NT2/D1 (cell line): ENCODE results near the gene SIGLEC15.
"Not testable (repeated sequence)": the region's sequence is repeated elsewhere in the genome, so short reads cannot be mapped to it uniquely, and the experiment has no call there.

ENCODE experiments used
- DNase-seq: peaks from one replicate; pipeline ENCODE4 v3.0.0-alpha.2; 2011; ENCODE audit warnings: low read depth, low spot score
- H3K27me3 ChIP-seq: 2 replicates; pipeline ENCODE4 v1.6.0; 2011; ENCODE audit warnings: mild to moderate bottlenecking; ENCODE audit not compliant: insufficient read length, insufficient read depth
- H3K36me3 ChIP-seq: 2 replicates; pipeline ENCODE4 v1.6.1; 2011; ENCODE audit warnings: mild to moderate bottlenecking, low read length, mixed read lengths; ENCODE audit not compliant: insufficient read depth, insufficient read length
- H3K4me1 ChIP-seq: 2 replicates; pipeline ENCODE4 v1.5.1; 2011; ENCODE audit not compliant: insufficient read depth, insufficient read length
- H3K4me3 ChIP-seq: 2 replicates; pipeline ENCODE4 v1.5.1; 2011; ENCODE audit warnings: low read depth; ENCODE audit not compliant: insufficient read length
- H3K9ac ChIP-seq: 2 replicates; pipeline ENCODE4 v1.6.0; 2011; ENCODE audit warnings: low read depth; ENCODE audit not compliant: insufficient read length
- H3K9me3 ChIP-seq: 2 replicates; pipeline ENCODE4 v1.5.1; 2011; ENCODE audit warnings: mild to moderate bottlenecking, low read length; ENCODE audit not compliant: insufficient read depth
- SUZ12 ChIP-seq: IDR thresholded peaks from 2 replicates; pipeline ENCODE4 v1.6.1; 2011; ENCODE audit not compliant: insufficient read length, insufficient read depth; ENCODE audit errors: extremely low read depth
- YY1 ChIP-seq: IDR thresholded peaks from 2 replicates; pipeline ENCODE4 v1.6.1; 2011; ENCODE audit not compliant: insufficient read length, insufficient read depth
- ZNF274 ChIP-seq: IDR thresholded peaks from 2 replicates; pipeline ENCODE4 v1.6.1; 2011; ENCODE audit warnings: mild to moderate bottlenecking, low read depth, low read length

SIGLEC15 gene

DNA sequence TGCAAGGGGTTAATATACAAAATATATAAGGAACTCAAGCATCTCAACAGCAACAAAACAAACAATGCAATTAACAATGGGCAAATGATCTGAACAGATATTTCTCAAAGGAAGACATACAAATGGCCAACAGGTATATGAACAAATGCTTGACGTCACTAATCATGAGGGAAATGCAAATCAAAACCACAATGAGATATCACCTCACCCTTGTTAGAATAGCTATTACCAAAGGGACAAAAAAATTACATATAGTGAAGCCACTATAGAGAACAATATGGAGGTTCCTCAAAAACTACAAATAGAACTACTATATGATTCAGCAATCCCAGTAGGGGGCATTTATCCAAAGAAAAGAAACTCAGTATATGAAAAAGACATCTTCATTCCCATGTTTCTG lies 3.8 kb upstream of the SIGLEC15 start:
- Histone ChIP-seq H3K27me3 (no peaks in the 10 kb centered on the region), H3K9me3 (no peaks in the 10 kb centered on the region), H3K4me3 (no peak overlapping the region), H3K36me3 (no peaks in the 10 kb centered on the region), H3K9ac (no peak overlapping the region), H3K4me1 (peaks cover 8% of the 10 kb centered on the region)
- DNase-seq, result no peak
- TF ChIP-seq YY1, result no peak
- TF ChIP-seq ZNF274, result no peak
- TF ChIP-seq SUZ12, result no peak

DNA sequence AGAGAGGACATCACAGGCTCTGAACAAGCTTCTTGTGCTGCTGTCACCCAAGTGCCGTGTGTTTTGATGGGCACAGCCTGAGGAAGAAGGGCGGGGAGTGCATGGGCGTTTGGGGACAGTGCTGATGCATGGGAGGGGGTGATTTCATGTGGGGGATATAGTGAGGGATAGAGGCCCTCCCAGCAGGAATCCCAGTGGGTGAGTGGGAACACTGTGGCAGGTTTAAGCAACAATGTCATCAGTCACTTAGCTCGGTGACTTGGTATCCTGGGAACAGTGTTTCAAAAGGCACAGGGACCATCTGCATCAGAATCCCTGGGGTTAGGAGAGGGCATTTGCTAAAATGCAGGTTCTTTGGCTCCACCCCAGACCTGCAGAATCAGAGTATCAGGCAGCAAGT lies 609 bp downstream of the SIGLEC15 start:
- no peaks in the 10 kb centered on the region for H3K36me3 ChIP-seq
- H3K4me1 ChIP-seq, result peaks cover 10% of the 10 kb centered on the region
- no peak overlapping the region for H3K4me3 ChIP-seq
- no peak overlapping the region for H3K9ac ChIP-seq
- no peak for DNase-seq
- no peaks in the 10 kb centered on the region for H3K9me3 ChIP-seq
- TF ChIP-seq YY1 (no peak), SUZ12 (no peak), ZNF274 (no peak)
- H3K27me3 ChIP-seq, result no peaks in the 10 kb centered on the region

GRCh38 chr18:45826716-45827115 lies 1.2 kb downstream of the SIGLEC15 start:
- DNase-seq, H3K4me1 ChIP-seq, H3K27me3 ChIP-seq, H3K4me3 ChIP-seq, H3K9me3 ChIP-seq, H3K36me3 ChIP-seq, H3K9ac ChIP-seq: not testable (repeated sequence)

GRCh38 chr18:45828917-45829811 lies 3.7 kb downstream of the SIGLEC15 start:
- no peak for DNase-seq
- no peaks in the 10 kb centered on the region for H3K9me3 ChIP-seq
- H3K27me3 ChIP-seq, result no peaks in the 10 kb centered on the region
- H3K36me3 ChIP-seq, result no peaks in the 10 kb centered on the region
- H3K4me1 ChIP-seq, result peaks cover 13% of the 10 kb centered on the region
- H3K9ac ChIP-seq, result no peak overlapping the region
- TF ChIP-seq ZNF274 (no peak), SUZ12 (no peak), YY1 (no peak)
- no peak overlapping the region for H3K4me3 ChIP-seq

DNA sequence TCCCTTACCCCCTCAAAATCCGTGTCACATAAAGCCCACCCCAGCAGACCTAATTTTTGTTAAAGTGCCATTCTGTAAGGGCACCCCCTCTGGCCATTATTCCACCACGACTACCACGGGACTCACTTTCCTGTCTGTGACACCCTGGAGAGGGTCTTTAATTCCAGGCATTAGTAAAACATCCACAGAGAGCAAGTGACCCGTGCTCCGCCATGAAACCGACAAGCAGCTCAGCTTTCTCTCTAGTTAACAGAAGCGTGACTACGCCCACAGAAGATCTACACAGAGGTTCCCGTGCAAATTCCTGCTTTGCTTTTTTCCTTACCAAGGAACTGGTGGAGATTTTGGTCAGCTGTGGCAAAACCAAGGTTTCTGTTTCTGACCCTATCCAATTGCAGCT lies 4.4 kb downstream of the SIGLEC15 start:
- H3K27me3 ChIP-seq, result peaks cover 4% of the 10 kb centered on the region
- H3K4me3 ChIP-seq, result no peak overlapping the region
- H3K9me3 ChIP-seq, result no peaks in the 10 kb centered on the region
- no peak for DNase-seq
- H3K9ac ChIP-seq, result no peak overlapping the region
- no peaks in the 10 kb centered on the region for H3K36me3 ChIP-seq
- peaks cover 13% of the 10 kb centered on the region for H3K4me1 ChIP-seq
- TF ChIP-seq YY1 (no peak), ZNF274 (no peak), SUZ12 (no peak)

GRCh38 chr18:45830917-45831316 lies 5.4 kb downstream of the SIGLEC15 start:
- H3K9ac ChIP-seq, result no peak overlapping the region
- H3K27me3 ChIP-seq, result peaks cover 14% of the 10 kb centered on the region
- no peaks in the 10 kb centered on the region for H3K9me3 ChIP-seq
- no peak for TF ChIP-seq YY1
- no peak for TF ChIP-seq SUZ12
- no peak for TF ChIP-seq ZNF274
- no peak for DNase-seq
- H3K4me1 ChIP-seq, result peaks cover 13% of the 10 kb centered on the region
- no peak overlapping the region for H3K4me3 ChIP-seq
- no peaks in the 10 kb centered on the region for H3K36me3 ChIP-seq

GRCh38 chr18:45833846-45834245 lies 8.4 kb downstream of the SIGLEC15 start:
- H3K27me3 ChIP-seq, result peaks cover 43% of the 10 kb centered on the region
- peaks cover 9% of the 10 kb centered on the region for H3K4me1 ChIP-seq
- H3K9me3 ChIP-seq, result no peaks in the 10 kb centered on the region
- H3K36me3 ChIP-seq, result no peaks in the 10 kb centered on the region
- DNase-seq, result no peak
- H3K4me3 ChIP-seq, result no peak overlapping the region
- H3K9ac ChIP-seq, result no peak overlapping the region
- TF ChIP-seq SUZ12, result no peak
- no peak for TF ChIP-seq YY1
- TF ChIP-seq ZNF274, result no peak
